NCI-H1930 (cell line): ENCODE data around the gene ATXN7L2.
"Not testable (repeated sequence)": the region's sequence is repeated elsewhere in the genome, so short reads cannot be mapped to it uniquely, and the experiment has no call there.

Source experiments
- DNase-seq, 2 experiments: peaks; one replicate each; lab custom pipeline; 2025; lab: John Stamatoyannopoulos, UW

Gene ATXN7L2, protein sequence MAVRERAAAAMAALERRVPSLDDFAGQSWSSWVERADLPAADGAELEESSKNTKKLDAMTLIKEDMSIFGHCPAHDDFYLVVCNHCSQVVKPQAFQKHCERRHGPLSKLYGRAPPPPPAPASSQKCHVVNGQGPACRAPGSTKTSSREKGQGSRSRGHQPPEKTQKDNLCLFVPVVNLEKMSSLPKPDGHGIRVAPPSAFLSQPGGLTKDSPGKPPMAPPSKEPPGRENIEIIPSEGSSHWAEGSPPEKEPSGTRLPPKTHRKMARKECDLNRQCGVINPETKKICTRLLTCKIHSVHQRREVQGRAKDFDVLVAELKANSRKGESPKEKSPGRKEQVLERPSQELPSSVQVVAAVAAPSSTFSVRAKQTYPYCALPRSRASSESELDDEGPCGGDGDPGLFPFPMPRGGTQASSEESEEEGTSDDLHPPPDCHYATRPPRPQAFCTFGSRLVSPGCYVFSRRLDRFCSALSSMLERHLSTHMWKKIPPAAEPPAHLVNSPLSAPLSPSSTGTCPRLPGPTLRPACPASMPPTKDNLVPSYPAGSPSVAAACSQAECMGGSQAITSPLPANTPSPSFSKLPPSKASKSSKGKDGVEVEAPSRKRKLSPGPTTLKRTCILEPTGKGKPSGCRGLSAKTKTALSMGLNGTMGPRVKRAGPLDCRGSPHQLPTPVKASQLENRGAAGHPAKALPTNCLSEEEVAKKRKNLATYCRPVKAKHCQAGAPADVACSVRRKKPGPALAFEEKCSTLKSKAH

GRCh38 chr1:109483672-109484518, at the start of gene ATXN7L2:
ATXN7L2 (plus strand) TSS chr1:109483905; CDS start chr1:109483954, 49 bp downstream.
- DNase-seq, result peak; percentile 84 to 88

DNA sequence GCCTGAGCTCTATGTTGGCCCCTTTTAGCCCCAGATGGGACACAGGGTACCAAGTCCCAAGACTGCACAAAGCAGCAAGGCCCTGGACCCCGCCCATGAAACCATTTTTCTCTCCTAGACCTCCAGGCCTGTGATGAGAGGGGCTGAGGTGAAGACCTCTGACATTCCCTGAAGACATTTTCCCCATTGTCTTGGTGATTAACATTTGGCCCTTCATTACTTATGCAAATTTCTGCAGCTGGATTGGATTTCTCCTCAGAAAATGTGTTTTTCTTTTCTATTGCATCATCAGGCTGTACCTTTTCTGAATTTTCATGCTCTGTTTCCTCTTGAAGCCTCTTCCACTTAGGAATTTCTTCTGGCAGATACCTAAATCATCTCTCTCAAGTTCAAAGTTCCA, 49.2 kb upstream of the ATXN7L2 start:
- DNase-seq, result no peak

DNA sequence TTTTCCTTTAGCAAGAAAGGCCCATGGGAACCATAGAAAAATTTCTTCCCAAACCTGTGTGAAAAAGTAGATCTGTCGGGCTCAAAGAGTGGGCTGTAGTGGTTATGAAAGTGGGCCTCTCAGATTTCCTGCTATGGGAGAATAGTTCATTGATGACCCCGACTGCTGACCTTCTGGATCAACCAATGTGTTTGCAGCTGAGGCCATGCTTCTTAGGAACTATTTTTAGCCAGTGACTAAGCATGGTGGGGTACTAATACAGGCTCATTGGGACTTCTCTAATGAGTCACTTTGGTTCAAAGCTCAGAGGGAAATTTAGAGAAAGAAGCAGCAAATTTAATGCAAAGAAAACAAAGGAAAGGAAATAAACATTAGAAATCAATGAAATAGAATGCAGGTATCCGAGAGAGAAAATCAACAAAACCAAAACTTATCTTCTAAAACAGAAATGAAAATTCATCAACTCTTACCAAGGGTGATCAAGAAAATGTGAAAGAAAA, 44.9 kb upstream of the ATXN7L2 start:
- DNase-seq, result no peak

DNA sequence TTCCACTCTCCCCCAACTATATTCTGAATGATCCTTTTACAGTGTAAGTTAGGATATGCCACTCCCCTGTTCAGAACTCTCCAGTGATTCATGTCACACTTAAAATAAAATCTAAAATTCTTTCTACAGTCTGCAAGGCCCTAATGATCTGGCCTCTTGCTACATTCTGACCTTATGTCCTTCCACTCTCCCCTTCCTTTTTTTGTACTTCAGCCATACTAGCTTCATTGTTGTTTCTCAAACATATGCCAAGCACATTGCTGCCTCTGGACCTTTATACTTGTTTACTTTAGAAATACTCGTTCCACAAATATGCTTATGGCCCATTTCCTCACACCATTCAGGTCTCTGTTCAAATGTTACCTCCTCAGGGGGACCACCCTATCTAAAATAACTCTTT, 42.6 kb upstream of the ATXN7L2 start:
- DNase-seq, result no peak

DNA sequence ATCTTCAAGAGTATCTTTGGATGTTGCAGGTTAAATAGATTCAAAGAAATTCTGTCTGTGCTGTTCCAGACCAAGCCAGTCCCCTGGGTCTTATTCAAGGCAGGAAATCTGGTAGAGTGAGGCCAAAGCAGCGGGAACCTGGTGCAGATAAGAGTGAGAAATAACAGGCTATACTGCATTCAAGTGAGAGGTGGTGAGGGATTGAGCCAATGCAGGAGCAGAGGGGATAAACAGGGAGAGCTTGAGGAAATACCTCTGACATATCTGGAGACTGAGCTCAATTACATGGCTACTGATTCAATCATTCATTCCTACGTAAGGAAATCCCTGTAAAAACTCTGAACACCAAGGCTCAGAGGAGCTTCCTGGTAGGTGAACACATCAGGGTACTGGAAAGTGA, 40.2 kb upstream of the ATXN7L2 start:
- DNase-seq, result no peak

DNA sequence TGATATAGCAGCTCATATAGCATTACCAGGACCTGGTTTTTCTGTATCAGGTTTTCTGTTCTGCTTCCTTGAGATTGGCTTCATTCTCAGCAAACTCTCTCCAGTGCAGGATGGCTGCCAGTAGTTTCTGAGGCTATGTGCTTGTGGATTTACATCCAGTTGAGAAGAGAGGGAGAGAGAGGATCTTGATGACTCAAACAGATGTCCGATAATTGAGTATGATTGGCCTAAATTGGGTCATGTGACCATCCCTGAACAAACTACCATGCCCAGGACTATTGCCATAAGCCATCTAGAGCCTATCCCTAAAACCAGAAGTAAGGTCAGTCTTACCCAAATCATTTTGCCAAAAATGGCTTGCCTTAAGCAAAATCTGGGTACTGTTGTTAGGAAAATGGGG, 39.4 kb upstream of the ATXN7L2 start:
- DNase-seq, result no peak

GRCh38 chr1:109445949-109446695, 37.6 kb upstream of the ATXN7L2 start:
- DNase-seq, result not testable (repeated sequence)

DNA sequence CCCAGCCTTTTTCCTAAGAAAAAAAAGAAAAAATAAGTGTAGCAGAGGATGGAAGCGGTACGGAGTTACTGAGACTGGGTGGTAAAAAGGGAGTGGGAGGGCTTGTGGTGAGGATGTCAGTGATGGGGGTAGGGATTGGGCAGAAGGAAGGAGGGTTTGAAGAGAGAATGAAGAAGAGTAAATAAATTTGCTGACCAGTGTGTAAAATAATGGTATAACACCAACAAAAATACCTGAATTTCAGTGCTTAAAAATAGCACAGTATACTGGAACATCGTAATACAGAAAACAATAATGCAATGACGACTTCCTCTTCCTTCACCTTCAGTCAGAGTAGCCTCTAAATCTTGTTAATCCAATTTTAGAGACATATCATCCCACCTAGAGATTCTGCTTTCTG, 36.2 kb upstream of the ATXN7L2 start:
- DNase-seq, result no peak

GRCh38 chr1:109454497-109455133, 29.1 kb upstream of the ATXN7L2 start:
- DNase-seq, result no peak

DNA sequence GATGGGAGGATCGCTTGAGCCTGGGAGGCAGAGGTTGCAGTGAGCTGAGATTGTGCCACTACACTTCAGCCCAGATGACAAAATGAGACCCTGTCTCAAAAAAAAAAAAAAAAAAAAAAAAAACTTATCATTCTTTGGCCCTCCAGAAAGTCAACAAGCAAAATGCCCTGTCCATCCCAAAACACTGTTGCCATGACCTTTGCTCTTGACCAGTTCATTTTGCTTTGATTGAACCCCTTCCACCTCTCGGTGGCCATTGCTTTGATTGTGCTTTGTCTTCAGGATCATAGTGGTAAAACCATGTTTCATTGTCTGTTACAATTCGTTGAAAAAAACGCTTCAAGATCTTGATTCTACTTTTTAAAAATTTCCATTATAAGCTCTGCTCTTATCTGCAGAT, 25.9 kb upstream of the ATXN7L2 start:
- DNase-seq, result no peak

- DNase-seq, result no peak
Observed at GRCh38 chr1:109466125-109466451, 17.6 kb upstream of the ATXN7L2 start.

GRCh38 chr1:109466452-109467300, 17.0 kb upstream of the ATXN7L2 start, which contains the start of gene SYPL2:
SYPL2 (plus strand) TSS chr1:109466546; CDS start chr1:109466844, 298 bp downstream.
- peak in 1 of 2 experiments; percentile 10 for DNase-seq

GRCh38 chr1:109467301-109467777, 16.4 kb upstream of the ATXN7L2 start:
- DNase-seq, result no peak

DNA sequence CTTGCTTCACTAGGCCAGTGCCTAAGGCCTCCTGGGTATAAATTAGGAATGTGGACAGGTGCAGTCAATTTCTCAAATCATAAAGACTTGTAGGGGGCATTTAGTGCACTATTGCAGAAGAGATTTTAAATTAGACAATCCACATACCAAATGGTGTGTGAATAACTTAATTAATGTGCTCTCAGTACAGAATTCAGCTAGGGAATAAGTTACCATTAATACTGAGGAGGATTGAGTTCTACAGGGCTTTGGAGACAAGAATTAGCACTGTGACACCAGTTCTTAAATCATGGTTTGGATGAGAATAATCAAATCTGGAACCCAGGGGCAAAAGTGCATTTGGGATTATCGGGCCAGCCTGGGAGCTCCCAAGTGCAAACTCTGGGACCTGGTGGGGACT, 15.6 kb upstream of the ATXN7L2 start:
- no peak for DNase-seq

DNA sequence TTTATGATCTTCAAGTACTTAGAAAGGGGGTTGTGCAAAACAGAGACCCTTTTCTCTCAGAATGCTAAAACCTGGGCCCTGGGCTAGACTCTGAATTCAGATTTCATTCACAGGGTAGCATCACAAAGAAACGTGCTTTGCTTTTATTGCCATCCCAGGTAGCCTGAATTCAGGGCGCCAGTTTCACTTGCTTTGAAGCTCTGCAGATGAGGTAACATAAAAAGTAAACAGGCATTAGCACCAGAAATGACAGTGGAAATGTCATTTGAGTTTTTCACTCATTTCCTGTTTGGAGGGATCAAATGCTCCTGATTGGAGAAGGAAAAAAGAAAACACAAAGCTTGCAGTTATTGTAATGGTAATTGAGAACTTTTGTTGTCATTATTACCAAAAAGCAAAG, 14.8 kb upstream of the ATXN7L2 start:
- DNase-seq, result no peak

- no peak for DNase-seq
Observed at GRCh38 chr1:109470245-109470644, 13.5 kb upstream of the ATXN7L2 start.

- no peak for DNase-seq
Observed at GRCh38 chr1:109472779-109473178, 10.9 kb upstream of the ATXN7L2 start.

GRCh38 chr1:109473284-109474057, 10.2 kb upstream of the ATXN7L2 start:
- DNase-seq, result not testable (repeated sequence)

DNA sequence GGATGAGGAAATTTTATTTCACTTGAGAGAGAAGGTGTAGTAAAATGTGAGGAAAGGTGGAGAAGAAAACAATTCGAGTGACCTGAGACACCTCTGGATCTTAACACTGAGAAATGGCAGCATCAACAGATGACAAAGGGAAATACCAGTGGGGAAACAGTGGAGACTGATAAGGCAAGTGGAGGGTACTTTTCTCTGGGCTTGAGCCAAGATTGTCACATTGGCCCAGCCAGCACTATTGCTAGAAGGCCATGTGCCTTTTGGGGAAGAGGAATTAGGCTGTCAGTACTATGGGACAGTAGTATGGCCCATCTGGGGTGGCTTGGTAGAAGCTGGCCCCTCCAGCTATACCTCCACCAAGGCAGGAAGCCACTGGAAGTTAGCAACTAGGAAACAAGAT, 9.0 kb upstream of the ATXN7L2 start:
- DNase-seq, result no peak
